Astrocyte of the spinal cord (primary cell): ENCODE results near the gene RGL1.

ENCODE experiments used
- DNase-seq: peaks from one replicate; pipeline ENCODE4 v3.0.0; 2011; ENCODE audit warnings: low read depth, low spot score
- H3K4me3 ChIP-seq: 2 replicates; pipeline ENCODE4 v1.5.1; 2011; ENCODE audit warnings: low read depth, mild to moderate bottlenecking, low read length, moderate library complexity
- in situ Hi-C: cut with HindIII; loops from 2 replicates; pipeline ENCODE4 v1.10.0; 2017; ENCODE audit warnings: low sequenced_read_pairs
- TF ChIP-seq, protein P1 (sequence below): IDR thresholded peaks from 2 replicates; pipeline ENCODE4 v1.5.1; 2012; ENCODE audit warnings: low read depth, mild to moderate bottlenecking, low read length, inconsistent platforms

Gene RGL1

DNA sequence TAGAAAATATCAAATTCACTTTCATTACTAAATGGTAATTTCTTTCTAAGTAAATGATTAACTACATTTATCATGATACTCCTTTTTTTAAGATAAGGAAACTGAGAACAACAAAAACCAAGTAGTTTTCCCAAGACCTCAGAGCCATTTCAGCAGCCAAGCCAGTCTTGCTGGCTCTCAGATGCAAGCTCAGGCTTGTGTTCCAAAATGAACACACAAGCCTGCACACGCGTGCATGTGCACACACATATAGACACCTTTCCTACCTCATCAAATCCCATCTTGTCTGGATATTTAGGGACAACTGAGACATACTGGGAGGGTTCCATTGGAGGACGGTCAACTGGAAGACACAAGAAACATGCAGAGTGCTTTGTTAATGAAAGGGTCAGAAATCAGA, 149.6 kb downstream of the RGL1 start:
- H3K4me3 ChIP-seq: no peak overlapping the region
- TF ChIP-seq, protein P1, sequence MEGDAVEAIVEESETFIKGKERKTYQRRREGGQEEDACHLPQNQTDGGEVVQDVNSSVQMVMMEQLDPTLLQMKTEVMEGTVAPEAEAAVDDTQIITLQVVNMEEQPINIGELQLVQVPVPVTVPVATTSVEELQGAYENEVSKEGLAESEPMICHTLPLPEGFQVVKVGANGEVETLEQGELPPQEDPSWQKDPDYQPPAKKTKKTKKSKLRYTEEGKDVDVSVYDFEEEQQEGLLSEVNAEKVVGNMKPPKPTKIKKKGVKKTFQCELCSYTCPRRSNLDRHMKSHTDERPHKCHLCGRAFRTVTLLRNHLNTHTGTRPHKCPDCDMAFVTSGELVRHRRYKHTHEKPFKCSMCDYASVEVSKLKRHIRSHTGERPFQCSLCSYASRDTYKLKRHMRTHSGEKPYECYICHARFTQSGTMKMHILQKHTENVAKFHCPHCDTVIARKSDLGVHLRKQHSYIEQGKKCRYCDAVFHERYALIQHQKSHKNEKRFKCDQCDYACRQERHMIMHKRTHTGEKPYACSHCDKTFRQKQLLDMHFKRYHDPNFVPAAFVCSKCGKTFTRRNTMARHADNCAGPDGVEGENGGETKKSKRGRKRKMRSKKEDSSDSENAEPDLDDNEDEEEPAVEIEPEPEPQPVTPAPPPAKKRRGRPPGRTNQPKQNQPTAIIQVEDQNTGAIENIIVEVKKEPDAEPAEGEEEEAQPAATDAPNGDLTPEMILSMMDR: no peak
- in situ Hi-C loops: no loop called here
- no peak for DNase-seq

DNA sequence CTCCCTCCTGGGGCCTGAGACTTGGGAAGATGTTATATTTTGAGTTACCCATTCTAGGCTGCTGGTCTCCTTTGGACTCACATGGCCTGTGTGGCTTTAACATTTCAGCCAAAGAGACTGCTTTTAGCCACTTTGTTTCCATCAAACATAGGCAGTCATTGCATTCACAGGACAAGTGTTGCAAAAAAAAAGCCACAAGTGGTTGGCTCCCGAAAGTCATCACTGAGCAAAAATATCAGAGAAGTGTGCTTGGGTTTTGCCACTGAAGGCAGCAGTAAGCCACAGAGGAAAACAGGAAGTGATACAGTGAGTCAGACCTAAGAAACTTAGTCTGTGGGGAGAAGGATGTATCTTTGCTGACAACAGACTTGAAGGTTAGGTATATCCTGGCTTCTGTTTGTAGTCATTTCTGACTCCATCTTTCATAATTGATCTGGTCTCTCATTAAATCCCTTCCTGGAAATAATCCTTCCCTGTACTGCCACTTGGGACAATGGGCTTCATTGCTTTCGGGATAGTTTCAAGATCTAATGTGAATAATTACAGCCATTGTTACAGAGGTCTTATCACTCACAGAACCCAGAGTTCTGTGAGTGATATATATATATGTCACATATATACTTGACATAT, 151.8 kb downstream of the RGL1 start:
- in situ Hi-C loops: no loop called here
- peak; percentile 84 for DNase-seq
- TF ChIP-seq, protein P1: peak; percentile 30
- H3K4me3 ChIP-seq: no peak overlapping the region

DNA sequence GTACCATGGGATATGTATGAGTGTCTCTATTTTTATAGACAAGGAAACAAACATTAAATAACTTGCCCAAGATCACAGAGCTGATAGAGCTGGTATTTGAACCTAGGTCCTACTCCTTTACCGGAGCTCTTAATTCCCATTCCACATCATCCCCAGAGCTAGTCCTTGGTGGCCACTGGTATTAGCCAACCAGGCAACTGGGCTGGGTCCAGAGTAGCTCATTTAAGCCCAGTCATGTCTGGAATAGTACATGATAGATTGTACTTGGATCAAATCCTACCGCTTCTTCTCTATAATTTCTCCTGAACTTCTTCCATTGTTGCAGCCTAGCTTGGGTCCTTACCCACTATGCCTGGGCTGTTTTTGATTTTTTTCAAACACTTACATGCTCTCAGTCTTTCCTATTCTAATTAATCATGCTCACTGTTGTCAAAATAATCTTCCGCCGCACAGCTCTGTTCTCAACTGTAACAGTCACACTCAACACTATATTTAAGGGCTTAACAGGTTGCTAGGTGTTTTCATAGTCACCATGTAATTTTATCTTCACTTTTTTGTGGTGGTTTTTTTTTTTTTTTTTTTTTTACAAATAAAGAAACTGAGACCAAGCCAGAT, 152.4 kb downstream of the RGL1 start:
- H3K4me3 ChIP-seq: no peak overlapping the region
- in situ Hi-C loops: no loop called here
- TF ChIP-seq, protein P1: no peak
- DNase-seq: no peak

DNA sequence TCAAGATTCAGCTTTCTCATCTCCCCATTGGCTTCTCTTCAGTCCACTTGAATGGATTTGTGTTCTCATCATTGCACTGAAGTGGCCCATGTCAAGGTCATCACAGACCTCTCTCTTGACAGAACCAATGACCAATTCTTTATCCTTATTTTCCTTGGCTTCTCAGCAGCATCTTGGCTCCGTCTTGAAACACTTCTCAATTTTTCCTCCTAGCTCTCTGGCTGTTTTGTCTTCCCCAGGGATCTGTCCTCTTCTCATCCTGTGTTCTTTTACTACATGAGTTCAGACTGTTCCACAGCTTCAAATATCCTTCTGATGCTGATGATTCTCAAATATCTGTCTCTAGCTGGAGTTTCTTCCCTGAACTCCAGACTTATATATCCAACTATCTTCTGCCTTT, 154.0 kb downstream of the RGL1 start:
- TF ChIP-seq, protein P1: no peak
- in situ Hi-C loops: no loop called here
- DNase-seq: no peak
- no peak overlapping the region for H3K4me3 ChIP-seq

DNA sequence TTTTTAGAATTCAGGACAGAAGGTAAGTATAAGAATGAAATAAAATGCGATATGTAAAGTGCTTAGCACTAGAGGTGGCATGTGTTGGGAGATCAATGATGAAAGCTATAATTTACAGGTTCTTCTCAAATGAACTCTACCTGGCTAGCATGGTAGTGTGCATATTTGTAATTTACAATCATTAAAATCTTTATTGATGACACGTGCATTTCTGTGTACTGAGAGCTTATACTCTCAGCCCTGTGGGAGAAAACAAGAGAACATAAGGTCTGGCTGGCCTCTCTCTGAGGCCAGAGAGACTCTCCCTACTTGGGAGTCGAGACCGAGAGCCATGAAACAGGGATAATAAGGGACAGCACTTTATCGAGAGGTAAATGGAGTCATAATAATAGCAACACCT, 156.2 kb downstream of the RGL1 start:
- TF ChIP-seq, protein P1: no peak
- in situ Hi-C loops: no loop called here

DNA sequence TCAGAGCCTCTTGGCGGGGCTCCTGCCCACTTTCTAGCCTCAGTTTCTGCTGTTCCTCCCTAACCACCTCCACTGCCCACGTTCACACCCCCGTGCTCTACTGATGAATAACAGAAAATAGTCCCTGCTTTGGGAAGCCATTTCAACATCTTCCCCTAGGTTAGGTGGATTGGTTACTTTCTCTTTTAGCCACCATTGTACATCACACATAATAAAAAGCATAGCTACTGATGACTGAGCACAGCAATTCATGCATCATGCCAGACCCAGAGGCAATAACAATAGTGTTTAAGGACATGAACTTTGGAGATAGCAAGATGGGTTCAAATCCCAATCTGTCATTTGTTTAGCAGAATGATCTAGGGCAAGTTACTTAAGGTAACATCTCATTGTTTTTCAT, 158.0 kb downstream of the RGL1 start:
- DNase-seq: no peak
- TF ChIP-seq, protein P1: no peak
- in situ Hi-C loops: no loop called here
- H3K4me3 ChIP-seq: no peak overlapping the region

More for the DNA sequence above, 156.2 kb downstream of the RGL1 start:
- no peak for DNase-seq
- no peak overlapping the region for H3K4me3 ChIP-seq
